GM10248 (cell line): ENCODE results near the gene TAPT1.
"Not testable (repeated sequence)": the region's sequence is repeated elsewhere in the genome, so short reads cannot be mapped to it uniquely, and the experiment has no call there.

ENCODE experiments used
- CTCF ChIA-PET: fragments of 300-600 bp; sonication (Branson Sonifier 250); formaldehyde crosslinking; extraction: SDS; loops from one replicate; lab custom pipeline; 2021; ENCODE audit warnings: antibody characterized with exemption; lab: Yijun Ruan, JAX
- POLR2A ChIA-PET: fragments of 350-650 bp; sonication (Branson Sonifier 250); formaldehyde crosslinking; extraction: SDS; loops from one replicate; lab custom pipeline; 2020; ENCODE audit warnings: antibody characterized with exemption; lab: Yijun Ruan, JAX
- DNase-seq: peaks from one replicate; pipeline ENCODE4 v3.0.0; 2012; ENCODE audit errors: extremely low spot score
- TF ChIP-seq, protein P1 (sequence below): IDR thresholded peaks from 2 replicates; pipeline ENCODE4 v1.5.1; 2012; ENCODE audit warnings: mild to moderate bottlenecking, low read depth; ENCODE audit errors: extremely low read depth, missing control alignments, control extremely low read depth

Gene TAPT1, protein sequence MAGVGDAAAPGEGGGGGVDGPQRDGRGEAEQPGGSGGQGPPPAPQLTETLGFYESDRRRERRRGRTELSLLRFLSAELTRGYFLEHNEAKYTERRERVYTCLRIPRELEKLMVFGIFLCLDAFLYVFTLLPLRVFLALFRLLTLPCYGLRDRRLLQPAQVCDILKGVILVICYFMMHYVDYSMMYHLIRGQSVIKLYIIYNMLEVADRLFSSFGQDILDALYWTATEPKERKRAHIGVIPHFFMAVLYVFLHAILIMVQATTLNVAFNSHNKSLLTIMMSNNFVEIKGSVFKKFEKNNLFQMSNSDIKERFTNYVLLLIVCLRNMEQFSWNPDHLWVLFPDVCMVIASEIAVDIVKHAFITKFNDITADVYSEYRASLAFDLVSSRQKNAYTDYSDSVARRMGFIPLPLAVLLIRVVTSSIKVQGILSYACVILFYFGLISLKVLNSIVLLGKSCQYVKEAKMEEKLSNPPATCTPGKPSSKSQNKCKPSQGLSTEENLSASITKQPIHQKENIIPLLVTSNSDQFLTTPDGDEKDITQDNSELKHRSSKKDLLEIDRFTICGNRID

DNA sequence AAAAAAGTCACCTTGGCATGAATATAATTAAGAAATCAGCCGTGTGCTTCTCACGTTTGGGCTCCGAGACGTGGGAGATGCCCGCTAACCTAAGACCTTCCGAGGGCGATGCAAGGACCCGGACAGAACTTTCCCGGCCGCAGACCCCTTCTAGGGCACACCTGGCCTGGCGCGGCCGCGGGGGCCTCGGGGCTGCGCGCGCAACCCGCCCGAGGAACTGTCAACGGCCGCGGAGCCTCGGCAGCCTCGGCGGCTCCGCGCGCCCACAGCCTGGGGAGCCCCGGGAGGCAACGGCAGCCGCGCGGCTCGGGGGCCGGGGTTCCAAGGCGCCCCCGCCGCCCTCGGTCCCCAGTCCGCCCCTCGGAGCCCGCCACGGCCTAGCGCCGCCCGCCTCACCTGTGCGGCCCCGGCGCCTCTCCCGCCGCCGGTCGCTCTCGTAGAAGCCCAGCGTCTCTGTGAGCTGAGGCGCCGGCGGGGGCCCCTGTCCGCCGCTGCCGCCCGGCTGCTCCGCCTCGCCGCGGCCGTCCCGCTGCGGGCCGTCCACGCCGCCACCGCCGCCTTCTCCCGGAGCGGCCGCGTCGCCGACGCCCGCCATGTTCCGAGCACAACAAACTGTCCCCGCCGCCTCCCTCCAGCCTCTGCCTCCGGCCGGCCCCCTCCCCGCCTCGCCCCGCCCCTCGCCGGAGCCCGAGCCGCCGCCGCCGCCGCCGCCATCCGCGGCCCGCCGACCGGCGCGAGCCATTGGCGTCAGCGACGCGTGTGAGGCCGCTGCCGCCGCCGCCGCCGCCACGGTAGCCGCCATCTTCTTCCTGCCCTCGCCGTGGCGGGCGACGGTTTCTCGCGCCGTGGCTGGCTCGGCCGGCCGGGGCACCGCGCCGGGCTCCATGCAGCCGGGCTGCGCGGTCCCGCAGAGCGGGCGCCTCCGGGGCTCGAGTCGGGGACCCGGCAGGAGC is at the start of gene TAPT1:
Gene TAPT1 (minus strand): TSS at position 609 of the 953 bp plus-strand sequence. CDS start 14 bp downstream, at position 595.
- TF ChIP-seq, protein P1, sequence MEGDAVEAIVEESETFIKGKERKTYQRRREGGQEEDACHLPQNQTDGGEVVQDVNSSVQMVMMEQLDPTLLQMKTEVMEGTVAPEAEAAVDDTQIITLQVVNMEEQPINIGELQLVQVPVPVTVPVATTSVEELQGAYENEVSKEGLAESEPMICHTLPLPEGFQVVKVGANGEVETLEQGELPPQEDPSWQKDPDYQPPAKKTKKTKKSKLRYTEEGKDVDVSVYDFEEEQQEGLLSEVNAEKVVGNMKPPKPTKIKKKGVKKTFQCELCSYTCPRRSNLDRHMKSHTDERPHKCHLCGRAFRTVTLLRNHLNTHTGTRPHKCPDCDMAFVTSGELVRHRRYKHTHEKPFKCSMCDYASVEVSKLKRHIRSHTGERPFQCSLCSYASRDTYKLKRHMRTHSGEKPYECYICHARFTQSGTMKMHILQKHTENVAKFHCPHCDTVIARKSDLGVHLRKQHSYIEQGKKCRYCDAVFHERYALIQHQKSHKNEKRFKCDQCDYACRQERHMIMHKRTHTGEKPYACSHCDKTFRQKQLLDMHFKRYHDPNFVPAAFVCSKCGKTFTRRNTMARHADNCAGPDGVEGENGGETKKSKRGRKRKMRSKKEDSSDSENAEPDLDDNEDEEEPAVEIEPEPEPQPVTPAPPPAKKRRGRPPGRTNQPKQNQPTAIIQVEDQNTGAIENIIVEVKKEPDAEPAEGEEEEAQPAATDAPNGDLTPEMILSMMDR: no peak
- CTCF ChIA-PET: no interaction called here
- POLR2A ChIA-PET: interaction anchor here (0.6 kb wide), 1 partner anchor 584 kb away, joined by 3 read pairs; no protein-coding TSS in a partner anchor
- peak; percentile 88 for DNase-seq

DNA sequence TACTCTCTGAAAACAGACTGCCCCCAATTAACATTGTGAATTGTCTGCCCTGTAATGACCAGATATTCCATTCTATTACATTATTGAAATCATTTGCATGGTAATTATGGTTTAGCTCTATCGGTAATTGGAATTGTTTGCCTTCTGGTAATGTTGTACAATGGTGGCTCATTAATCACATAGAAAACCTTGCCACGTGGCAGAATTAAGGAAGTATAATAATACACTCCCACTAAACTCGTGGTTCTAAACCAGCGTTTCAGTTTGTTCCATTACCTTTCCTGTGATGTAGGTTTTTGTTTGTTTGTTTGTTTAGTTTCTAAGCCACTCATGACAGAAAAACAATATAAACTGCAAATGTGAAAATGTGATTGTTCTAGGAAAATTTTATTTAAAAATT is 45.1 kb upstream of the TAPT1 start:
- POLR2A ChIA-PET: no interaction called here
- no peak for DNase-seq

DNA sequence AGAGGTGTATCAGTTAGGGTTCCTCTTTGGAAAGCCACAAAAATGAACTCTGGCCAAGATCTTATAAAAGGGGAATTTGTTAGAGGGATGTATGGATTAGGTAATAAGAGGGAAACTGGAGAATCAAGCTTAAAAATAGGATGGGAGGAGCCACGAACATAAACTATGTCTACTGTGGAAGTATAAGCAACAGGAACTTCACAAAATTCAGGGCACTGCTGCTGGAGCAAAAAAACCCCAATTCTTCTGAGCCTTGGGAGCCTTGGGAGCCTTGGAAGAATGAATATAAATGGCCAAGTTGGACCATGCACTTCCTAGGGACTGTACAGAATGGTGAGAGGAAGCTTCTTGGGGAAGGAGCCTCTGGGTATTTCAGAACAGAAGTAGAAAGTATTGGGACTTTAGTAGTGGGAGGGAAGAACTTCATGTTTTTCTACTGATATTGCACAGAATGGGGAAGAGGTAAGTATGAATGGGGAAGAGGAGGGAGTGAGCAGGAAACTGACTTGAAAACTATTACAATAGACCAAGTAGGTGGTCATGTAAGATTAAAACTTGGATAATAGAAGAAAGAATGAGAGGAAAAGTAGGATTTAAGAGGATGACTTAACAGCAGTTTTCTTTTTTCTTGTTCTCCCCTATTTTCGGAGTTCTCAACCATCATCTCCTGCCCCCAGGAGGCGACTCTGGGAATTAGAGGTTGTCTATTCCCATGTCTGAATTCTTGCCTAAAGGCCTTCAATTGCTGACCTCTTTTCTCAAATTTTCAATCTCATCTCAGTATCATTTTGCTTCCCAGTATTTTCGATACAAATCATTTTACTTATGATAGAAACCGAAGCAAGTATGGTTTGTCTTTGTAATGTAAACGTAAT is 44.4 kb upstream of the TAPT1 start:
- POLR2A ChIA-PET: no interaction called here
- TF ChIP-seq, protein P1: no peak
- CTCF ChIA-PET: interaction anchor here (1.0 kb wide), 1 partner anchor 143 kb away, joined by 3 read pairs; no protein-coding TSS in a partner anchor
- no peak for DNase-seq

More for the DNA sequence above, 45.1 kb upstream of the TAPT1 start:
- CTCF ChIA-PET: no interaction called here
- TF ChIP-seq, protein P1: no peak

DNA sequence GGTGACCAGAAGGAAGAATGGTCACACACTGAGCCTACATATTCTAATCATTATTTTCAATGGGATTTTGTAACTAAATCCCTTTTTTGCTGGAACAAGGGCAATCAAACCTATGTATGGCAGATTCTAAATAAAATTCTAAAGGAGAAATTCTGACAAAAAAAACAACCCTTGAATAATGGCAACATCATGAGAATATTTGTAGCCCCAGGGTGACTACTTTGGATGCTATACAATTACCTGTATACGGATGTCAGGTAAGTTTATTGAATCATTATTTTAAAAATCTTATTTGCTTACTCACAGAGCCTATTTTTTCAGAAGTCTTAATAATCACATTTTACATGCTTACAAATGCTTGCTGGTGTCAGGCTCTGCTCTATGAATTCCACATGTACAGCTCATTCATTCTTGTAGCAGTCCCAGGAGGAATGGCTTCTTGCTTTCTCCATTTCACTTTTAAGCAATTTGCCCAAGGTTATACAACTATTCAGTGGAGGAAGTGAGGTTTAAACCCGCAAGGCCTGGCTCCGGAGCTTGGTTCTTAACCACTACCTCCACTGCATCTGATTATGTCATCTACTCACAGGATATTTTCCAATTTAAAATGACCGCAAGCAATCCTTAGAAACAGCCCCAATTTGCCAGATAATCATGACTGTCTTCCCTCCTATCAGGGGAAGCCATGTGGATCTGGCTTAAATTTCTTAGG is 43.6 kb upstream of the TAPT1 start:
- POLR2A ChIA-PET, DNase-seq: not testable (repeated sequence)
- CTCF ChIA-PET: interaction anchor here (1.0 kb wide), 1 partner anchor 142 kb away, joined by 3 read pairs; no protein-coding TSS in a partner anchor

DNA sequence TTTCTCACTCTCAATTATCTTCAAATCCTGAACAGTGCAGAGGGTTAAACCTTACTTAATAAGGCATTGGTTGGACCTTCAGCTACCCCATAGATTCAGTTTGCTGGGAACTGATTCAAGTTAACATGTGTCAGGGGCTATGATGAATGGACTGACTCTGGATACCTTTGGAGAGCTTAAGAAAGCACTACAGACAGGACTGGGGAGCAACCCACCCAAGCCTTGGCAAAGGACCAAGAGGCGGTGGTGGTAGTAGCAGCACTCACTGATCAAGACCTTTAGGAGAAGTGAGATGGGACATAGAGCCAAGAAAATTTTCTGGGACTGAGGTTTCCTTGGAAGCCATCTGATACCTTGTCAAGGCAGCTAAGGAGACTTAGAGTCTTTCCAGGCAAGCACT is 43.0 kb upstream of the TAPT1 start:
- CTCF ChIA-PET: no interaction called here
- TF ChIP-seq, protein P1: no peak
- DNase-seq: no peak
- POLR2A ChIA-PET: no interaction called here

DNA sequence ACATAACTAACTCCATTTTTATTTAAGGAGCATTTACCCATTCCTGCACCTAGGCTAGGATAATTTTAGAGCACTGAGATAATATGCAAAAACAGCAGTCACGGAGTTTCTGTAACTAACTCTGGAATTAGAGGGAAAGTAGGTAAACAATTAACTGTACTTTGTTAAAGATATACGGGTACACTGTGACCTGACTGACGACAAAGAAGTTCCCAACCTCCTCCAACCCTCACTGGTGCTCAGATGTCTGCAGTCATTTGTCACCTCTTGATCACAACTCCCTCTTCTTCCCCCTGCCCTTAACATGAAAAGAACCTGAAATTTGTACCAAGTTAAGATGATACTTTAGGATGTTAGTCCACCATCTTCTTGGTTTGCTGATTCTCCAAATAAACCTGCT is 42.0 kb upstream of the TAPT1 start:
- TF ChIP-seq, protein P1: no peak
- ChIA-PET POLR2A (no interaction called here), CTCF (interaction anchor here (2.7 kb wide), 1 partner anchor 385 kb away, joined by 11 read pairs; no protein-coding TSS in a partner anchor)
- no peak for DNase-seq
